GM18873 (cell line): ENCODE measurements around the gene RAF1.
"Not testable (repeated sequence)": the region's sequence is repeated elsewhere in the genome, so short reads cannot be mapped to it uniquely, and the experiment has no call there.

Experiments used
- ATAC-seq: cut with Tn5 transposase; IDR thresholded peaks from one replicate; pipeline ENCODE4 v1.9.1; 2021; ENCODE audit warnings: mild to moderate bottlenecking, moderate library complexity, moderate number of reproducible peaks; ENCODE audit not compliant: unreplicated experiment, low FRiP score

RAF1 gene

GRCh38 chr3:12644331-12644937 is 19.5 kb downstream of the RAF1 start:
- no peak for ATAC-seq

DNA sequence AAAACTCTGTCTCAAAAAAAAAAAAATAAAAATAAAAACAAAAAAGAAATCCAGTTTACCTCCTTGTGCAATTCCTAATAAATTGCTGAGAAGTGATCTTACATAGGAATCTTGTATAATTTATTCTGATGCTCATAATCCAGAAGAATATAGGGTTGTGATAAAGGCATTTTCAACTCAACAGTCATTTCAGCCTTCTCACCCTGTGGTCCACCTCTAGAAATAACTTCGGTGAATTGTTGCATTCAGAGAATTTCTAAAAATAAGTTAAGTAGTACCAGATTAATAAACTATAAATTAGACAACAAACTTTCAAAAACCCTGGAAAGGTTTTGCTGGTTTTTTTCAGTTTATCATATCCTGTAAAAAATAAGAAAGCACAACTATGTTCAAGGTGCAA is 20.2 kb downstream of the RAF1 start:
- ATAC-seq: no peak

DNA sequence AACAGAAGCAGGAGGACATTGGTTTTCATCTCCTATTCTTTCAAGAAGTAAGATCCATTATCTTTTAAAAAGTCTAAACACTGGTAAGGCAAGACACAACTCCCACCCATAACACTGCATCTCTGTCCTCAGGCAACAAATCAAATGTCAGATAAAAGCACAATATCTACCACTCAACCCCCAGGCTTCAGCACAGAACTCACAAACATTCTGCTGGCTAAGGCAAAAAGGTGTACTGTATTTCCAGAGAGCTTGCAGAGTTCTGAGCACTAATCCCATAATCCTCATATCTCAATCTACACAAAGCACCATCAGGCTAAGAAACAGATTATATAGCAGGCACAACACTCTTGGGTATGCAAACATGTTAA is 20.9 kb downstream of the RAF1 start:
- no peak for ATAC-seq

DNA sequence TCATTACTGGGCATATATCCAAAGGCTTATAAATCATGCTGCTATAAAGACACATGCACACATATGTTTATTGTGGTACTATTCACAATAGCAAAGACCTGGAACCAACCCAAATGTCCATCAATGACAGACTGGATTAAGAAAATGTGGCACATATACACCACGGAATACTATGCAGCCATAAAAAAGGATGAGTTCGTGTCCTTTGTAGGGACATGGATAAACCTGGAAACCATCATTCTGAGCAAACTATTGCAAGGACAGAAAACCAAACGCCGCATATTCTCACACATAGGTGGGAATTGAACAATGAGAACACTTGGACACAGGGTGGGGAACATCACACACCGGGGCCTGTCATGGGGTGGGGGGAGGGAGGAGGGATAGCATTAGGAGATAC is 23.1 kb downstream of the RAF1 start:
- ATAC-seq: not testable (repeated sequence)

DNA sequence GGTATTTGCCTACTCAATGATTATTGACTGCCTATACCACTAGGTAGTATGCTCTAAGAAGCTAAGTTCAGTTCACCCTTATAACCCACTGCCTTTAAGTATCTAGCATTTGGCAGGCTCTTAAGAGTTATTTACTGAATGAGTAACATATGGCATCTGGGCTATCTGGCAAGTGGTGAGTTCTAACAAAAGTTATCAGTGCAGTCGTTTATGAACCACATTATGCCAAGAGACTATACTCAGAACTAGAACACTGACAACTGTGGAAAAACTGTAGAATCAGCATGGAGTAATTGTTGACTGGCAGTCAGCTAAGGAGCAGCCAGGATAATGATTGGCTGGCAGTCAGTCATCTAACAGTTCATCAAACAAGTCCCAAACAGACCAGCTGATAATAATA is 25.8 kb downstream of the RAF1 start:
- no peak for ATAC-seq

- no peak for ATAC-seq
Observed at GRCh38 chr3:12633108-12633507, 30.8 kb downstream of the RAF1 start.

GRCh38 chr3:12632523-12632922 is 31.4 kb downstream of the RAF1 start:
- no peak for ATAC-seq

GRCh38 chr3:12630843-12631242 is 33.1 kb downstream of the RAF1 start:
- ATAC-seq: not testable (repeated sequence)

DNA sequence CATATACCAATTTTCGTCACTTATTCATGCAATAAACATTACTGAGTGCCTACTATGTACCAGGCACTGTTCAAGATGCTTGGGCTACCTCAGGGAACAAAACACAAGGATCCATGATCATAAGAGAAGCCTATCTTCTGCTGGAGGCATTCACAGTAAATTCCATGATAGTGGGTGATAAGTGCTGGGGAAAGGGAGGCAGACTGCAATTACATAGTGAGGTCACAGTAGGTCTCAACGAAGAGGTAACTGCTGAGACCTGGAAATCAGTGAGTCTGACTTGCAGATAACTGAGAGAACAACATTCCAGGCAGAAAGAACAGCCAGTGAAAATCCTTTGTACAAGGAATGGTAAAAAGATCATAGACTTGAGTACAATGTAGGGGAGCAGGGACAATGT is 33.6 kb downstream of the RAF1 start:
- ATAC-seq: no peak

DNA sequence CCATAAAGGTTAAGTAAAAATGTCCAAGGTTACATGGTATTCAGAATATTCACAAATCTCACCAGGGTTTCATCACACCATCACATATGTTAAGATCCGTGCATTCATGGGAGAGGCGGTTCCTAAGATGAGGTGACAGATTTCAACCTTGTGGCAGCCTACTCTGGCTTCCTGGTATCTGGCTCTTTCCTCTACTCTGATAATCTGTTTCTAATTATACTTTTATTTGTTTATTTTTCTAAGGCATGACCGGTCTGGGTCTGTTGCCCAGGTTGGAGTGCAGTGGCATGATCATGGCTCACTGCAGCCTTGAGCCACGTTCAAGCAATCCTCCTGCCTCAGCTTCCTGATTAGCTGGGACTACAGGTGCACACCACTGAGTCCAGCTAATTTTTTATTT is 34.4 kb downstream of the RAF1 start:
- no peak for ATAC-seq

DNA sequence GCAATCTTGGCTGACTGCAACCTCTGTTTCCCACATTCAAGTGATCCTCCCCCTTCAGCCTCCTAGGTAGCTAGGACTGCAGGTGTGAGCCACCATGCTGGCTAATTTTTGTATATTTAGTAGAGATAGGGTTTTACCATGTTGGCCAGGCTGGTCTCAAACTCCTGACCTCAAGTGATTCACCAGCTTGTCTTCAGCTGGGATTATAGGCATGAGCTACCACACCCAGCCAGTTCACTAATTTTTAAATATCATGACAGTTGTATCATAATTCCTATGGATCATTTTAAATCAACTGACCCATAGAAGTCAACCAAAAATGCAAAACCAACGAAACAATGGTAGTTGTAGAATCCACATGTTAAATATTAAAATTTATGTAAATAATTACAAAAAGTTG is 35.1 kb downstream of the RAF1 start:
- no peak for ATAC-seq

DNA sequence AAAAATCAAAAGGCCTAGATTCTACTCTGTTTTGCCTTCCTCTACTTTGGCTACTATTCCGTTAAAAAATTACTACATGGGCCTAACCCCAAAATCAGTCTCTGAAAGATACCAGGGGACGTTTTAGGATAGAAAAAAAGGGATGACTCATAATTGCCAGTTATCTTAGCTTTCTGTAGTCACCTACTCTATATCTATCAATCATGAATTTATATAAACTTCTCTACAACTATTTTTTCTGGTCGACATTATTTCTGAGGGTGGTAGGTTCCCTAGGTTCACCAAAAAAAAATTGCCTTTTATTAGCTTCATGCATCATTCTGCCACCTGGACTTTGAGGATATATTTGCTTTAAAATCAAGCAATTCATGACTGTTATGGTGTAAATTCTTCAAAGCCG is 36.5 kb downstream of the RAF1 start:
- no peak for ATAC-seq

- not testable (repeated sequence) for ATAC-seq
Observed at GRCh38 chr3:12624964-12625363, 39.0 kb downstream of the RAF1 start.

DNA sequence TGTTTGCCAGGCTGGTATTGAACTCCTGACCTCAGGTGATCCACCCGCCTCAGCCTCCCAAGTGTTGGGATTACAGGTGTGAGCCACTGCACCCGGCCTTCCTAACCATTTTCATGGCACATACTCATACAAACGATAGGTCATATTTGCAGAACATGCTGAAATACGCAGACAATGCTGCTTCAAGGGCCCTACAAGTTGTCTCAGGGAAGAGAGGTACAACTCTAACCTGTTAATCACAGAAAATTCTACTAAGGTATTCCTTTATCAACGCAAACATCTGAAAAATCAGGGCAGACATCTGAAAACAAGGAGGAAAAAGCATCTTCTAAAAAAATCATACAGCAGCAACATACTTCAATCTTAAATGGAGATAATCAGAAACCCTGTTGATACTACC is 39.9 kb downstream of the RAF1 start:
- no peak for ATAC-seq

DNA sequence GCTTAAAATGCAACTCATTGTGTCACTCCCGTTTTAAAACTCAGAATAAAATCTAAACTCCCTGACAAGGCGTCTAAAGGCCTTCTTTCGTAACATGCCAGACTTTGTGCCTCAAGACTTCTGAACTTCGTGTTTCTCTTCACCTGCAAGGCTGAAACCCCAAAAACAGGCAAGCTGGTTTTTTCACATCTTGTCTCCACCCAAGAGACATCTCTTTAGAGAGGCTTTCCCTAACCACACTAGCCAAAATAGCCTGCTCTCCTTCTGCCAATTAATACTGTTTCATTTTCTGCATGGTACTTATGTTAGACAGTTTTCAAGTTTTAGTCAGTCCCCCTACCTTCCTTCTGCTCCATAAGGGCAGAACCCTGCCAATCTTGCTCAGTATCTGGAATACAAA is 41.6 kb downstream of the RAF1 start:
- ATAC-seq: no peak

- ATAC-seq: no peak
Observed at GRCh38 chr3:12620729-12621128, 43.2 kb downstream of the RAF1 start.

DNA sequence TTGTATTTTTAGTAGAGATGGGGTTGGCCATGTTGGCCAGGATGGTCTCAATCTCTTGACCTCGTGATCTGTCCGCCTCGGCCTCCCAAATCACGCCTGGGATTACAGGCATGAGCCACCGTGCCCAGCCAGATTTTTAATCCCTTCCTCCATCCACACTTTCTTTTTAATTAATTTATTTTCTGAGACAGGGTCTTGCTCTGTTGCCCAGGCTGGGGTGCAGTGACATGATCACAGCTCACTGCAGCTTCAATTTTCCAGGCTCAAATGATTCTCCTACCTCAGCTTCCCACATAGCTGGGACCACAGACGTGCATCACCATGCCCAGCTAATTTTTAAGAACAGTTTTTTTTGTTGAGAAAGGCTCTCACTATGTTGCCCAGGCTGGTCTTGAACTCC is 43.6 kb downstream of the RAF1 start:
- no peak for ATAC-seq

GRCh38 chr3:12618426-12618825 is 45.5 kb downstream of the RAF1 start:
- ATAC-seq: no peak

DNA sequence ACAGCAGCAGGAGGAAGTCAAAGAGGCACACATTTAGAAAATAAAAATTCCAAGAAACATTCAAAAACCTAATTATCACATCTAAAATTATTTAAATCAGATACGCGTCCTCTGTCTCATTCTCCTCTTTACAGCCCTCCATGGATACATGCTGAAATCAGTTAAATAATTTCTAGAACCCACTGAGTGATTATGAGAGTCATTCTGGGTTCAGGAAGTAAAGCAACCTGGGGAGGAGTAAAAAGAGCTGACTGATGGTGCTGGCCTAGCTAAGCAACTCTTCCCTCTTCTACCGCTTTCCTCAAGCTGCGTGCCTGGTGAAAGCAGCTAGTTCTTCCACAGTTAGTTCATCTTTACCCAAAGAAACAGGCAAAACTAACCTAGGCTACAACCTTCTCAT is 48.7 kb downstream of the RAF1 start:
- ATAC-seq: no peak

DNA sequence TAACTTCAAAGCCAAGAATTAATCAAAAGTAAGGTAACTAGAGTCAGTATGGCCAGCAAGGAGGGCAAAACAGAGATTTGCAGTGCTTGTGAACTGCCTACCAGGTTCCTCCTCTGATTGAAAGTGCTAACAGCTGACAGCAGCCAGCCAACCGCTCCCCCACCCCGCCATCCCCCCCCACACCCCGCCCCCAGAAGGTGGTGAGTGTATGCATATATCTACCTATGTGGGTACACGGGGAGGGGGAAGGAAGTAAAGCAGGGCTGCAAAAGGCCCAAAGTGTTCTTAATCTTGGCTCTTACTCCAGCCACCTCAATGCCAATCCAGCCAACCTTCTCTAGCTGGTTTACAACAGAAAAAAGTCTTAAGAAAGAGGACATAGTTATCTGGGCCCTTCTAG is 50.7 kb downstream of the RAF1 start:
- no peak for ATAC-seq

- ATAC-seq: no peak
Observed at GRCh38 chr3:12612514-12613226, 51.2 kb downstream of the RAF1 start.

DNA sequence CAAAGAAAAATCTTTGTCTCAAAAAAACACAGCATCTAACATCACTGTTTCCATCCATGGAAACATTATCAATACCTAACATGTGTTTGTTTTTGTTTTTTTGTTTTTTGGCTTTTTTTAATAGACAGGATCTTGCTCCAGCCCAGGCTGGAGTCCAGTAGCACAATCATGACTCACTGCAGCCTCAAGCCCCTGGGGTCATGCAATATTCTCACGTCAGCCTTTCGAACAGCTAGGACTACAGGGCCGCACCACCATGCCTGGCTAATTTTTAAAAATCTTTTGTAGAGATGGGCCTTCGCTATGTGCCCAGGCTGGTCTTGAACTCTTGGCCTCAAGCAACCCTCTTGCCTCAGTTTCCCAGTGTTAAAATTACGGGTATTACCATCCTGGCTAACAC is 52.8 kb downstream of the RAF1 start:
- ATAC-seq: no peak

GRCh38 chr3:12608376-12608775 is 55.5 kb downstream of the RAF1 start:
- ATAC-seq: no peak
